Measurements from ENCODE around the gene AANAT. TPM values are rescaled to one million over a fixed set of nuclear protein-coding genes. Genes with fewer than 3 reads are reported as not detected.

Gene AANAT
- total and polyA plus RNA-seq, 2 donors (not counting 3 experiments of a cell fraction or from before 2014, with no cell fraction given): not detected

DNA sequence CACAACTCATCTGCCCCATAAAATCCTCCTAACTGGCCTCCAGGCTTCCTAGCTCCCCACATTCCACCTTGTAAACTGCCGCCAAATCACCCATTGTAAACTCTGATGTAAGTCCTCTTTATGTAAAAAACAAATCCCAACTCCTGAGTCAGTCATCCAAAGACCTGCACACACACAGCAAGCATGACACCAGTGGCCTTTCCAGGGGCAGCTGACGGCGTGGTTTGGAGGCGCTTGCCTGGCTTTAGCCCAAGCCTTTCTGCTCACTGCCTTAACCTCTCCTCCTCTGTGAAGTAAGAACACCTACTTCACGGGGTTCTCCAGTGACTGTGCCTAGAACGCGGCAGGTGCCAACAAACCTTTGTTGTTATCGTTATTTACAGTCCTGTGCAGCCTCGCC lies 28.5 kb upstream of the AANAT start:
- ChIA-PET POLR2A (no interaction called here), CTCF (interaction anchor here (1.4 kb wide), 1 partner anchor 30 kb away, joined by 4 read pairs; no protein-coding TSS in a partner anchor)
- dilution Hi-C loops (cut with MboI; ENCODE audit: extremely low pct_ligation_motif_present, low sequenced_read_pairs) (loop anchor here (25.0 kb wide), 1 partner anchor 227 kb away; no protein-coding TSS in a partner anchor), intact Hi-C loops (cut with micrococcal nuclease) (no loop called here)
- DNase-seq (ENCODE audit: low read depth, low spot score) (no peak), FAIRE-seq (no peak)
- Histone ChIP-seq H2AFZ (ENCODE audit: low read depth, low read length) (no peak overlapping the region), H3K9me1 (replicated peaks; ENCODE audit: control insufficient read depth, extremely low read depth, insufficient read depth, low read length) (no peaks in the 10 kb centered on the region), H3K27ac (ENCODE audit: insufficient read depth, low read depth, low read length) (no peak overlapping the region), H3K27me3 (ENCODE audit: control insufficient read depth in 2 of 2, insufficient read depth in 2 of 2, low read length in 2 of 2) (no peaks in the 10 kb centered on the region), H3K36me3 (ENCODE audit: control insufficient read depth in 2 of 2, extremely low read depth in 1 of 2, insufficient read depth in 2 of 2, low read length in 2 of 2) (no peaks in the 10 kb centered on the region), H3K4me3 (replicated peaks in 1 of 3; ENCODE audit: insufficient read depth in 1 of 3, low read depth in 1 of 3, low read length in 3 of 3) (no peak overlapping the region), H3K4me1 (ENCODE audit: control insufficient read depth, extremely low read depth, insufficient read depth, low read length) (peaks cover 14% of the 10 kb centered on the region), H3K79me2 (ENCODE audit: control insufficient read depth, insufficient read depth, low read length) (peaks cover 63% of the 10 kb centered on the region), H3K9me3 (replicated peaks; ENCODE audit: control insufficient read depth, insufficient read depth, low read length) (no peaks in the 10 kb centered on the region), H3K9ac (replicated peaks; ENCODE audit: extremely low read depth, insufficient read depth, low read length) (no peak overlapping the region), H3K4me2 (ENCODE audit: insufficient read depth, low read length) (no peak overlapping the region), H4K20me1 (replicated peaks; ENCODE audit: control insufficient read depth, extremely low read depth, insufficient read depth, low read length) (no peaks in the 10 kb centered on the region)
- no TSS peak for BruUV-seq (replicated peaks)
- no peak for TF ChIP-seq POLR2AphosphoS5 (IDR thresholded peaks at IDR 0.05; ENCODE audit: insufficient read depth, low read depth, low read length)
- TF ChIP-seq GATA2 (IDR thresholded peaks at IDR 0.05; ENCODE audit: insufficient read depth, insufficient read length, low read depth, low read length): no peak
- TF ChIP-seq EZH2 (IDR thresholded peaks at IDR 0.05; ENCODE audit: borderline replicate concordance, low read depth, low read length, severe bottlenecking): no peak
- TF ChIP-seq, protein P1, sequence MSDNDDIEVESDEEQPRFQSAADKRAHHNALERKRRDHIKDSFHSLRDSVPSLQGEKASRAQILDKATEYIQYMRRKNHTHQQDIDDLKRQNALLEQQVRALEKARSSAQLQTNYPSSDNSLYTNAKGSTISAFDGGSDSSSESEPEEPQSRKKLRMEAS (IDR thresholded peaks at IDR 0.05; ENCODE audit: insufficient read depth, insufficient read length): no peak
- no peak for TF ChIP-seq FOS (IDR thresholded peaks at IDR 0.05; ENCODE audit: borderline replicate concordance, insufficient read depth, low read length)
- TF ChIP-seq POLR2A (IDR thresholded peaks at IDR 0.05; ENCODE audit: low read depth, low read length): no peak
- TF ChIP-seq JUN (IDR thresholded peaks at IDR 0.05; ENCODE audit: borderline replicate concordance, insufficient read depth, insufficient read length, low read depth): no peak
- no peak for TF ChIP-seq CTCF (IDR thresholded peaks at IDR 0.05; ENCODE audit: extremely low read depth in 1 of 2, insufficient read depth in 1 of 2, low read depth in 1 of 2, low read length in 2 of 2)
- TF ChIP-seq MYC (IDR thresholded peaks at IDR 0.05; ENCODE audit: low read depth, low read length): no peak

Data from endothelial cell of umbilical vein (primary cell).